NCI-H345 treated with DMSO at 0.1 percent for 48 hours (cell line): ENCODE data around the gene XRRA1.

Experiments used
- DNase-seq: peaks from one replicate; lab custom pipeline; 2025; ENCODE audit not compliant: unreplicated experiment; lab: John Stamatoyannopoulos, UW

The XRRA1 gene

DNA sequence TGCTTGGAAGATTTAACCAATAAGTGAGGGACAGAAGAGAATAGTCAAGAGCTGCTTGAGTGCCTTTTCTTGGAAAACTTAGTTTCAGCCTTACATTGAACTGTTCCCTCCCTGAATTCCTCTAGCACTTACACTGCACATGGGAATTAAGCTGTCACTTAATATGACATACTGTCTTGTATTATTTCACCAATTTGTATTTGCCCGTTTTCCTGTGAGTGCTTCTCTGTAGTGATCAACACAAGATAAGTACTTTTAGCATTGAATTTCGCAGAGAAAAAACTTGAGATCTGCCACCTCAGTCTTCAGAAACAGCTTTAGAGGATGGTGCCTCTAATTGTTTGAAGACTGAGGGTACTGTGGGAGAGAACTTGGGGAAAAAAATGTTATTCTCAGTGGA is 3.9 kb upstream of the XRRA1 start:
- DNase-seq = no peak

DNA sequence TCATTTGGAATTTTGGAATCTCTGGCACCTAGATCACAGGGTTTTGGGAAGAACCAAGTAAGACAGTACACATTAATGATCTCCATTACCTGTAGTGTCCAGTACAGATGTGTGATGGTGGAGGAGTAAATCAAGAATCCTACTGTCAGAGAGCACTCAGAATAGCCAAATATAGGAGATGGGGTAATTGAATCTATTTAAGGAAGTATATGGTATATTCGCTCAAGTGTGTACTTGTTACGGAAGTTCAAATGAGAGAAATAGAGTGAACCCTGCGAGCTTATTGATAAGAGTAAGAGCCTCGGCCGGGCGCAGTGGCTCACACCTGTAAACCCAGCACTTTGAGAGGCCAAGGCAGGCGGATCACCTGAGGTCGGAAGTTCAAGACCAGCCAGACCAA is 2.3 kb upstream of the XRRA1 start:
- no peak for DNase-seq

DNA sequence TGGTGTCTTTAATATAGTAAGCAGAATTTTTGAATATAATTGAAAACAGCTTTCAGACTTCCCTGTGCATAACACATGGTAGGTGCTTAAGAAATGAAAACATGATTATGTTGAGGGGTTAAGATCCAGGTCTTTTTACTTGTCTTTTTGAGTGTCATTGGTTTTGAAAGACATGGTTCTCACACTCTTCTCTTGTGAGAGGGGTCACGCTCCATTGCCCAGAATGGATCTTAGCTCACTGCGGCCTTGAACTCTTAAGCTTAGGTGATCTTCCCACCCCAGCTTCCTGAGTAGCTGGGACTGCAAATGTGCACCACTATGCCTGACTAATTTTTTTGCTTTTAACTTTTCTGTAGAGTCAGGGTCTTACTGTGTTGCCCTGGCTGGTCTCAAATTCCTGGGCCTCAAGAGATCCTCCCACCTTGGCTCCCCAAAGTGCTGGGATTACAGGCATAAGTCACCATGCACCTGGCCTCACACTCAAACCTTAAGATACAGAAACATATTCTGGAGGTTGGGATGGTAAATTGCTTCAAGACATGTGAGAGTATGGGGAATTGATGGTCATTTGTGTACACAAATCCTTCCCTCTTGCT is 1.6 kb upstream of the XRRA1 start:
- no peak for DNase-seq

DNA sequence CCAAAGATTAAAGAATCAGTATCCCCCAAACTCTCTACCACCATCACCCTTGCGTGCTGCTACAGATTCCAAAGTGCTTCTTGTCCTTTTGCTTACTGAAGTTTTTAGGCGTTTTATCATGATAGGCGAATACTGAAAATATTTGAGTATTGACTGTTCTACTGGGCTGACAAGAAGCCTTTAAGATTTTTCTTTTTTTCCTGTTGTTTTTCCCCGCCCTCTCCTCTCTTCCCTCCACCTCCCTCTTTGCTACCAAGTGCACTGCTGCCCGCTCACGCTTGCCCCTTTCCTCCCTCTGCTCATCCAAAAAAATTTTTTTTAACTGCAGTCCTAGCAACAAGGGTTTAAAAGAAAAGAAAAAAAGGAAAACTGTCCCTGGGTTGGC is 854 bp upstream of the XRRA1 start:
- no peak for DNase-seq

DNA sequence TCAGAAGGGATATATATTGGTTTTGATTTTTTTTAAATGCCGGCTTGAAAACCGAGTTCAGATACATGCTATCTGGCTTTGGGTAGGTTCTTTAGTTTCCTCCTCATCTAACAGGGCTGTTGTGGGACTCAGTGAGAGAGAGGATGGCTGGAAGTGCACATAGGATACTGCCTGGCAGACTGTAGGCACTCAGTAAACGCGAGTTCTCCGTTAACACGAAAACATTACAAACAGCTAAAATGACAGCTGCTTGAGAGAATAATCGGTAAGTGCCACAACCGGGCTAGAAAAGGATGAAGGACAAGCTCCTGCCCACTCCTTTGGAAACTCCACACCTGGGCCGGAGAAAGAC is 369 bp downstream of the XRRA1 start:
- peak; percentile 60 for DNase-seq

DNA sequence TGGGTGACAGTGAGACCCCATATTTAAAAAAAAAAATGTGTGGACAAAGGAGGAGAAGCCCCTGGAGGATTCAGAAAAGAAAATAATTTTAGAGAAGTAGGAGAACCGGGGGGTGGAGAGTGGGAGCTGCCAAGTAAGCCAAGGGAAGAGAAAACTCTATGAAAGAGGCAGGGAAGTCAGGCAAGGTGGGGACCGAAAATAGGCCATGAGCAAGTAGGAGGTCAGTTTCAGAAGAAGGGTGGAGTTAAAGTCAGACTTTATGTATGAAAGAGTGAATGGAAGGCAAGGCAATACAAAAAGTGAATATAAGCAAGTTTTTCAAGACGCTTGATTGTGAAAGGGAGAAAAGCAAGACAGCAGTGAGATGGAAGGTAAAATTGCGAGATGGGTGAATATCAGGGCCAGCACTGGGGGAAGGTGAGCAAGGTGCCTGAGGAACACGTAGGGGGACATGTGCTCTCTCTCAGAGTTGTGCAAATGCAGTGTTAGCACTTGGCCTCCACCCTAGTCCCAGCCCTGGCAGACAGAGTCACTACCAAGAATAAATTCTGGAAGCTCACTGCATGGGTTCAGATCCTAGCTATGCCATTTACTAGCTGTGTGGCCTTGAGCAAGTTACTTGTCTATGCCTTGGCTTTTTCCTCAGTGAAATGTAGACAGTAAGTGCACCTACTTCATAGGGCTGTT is 6.7 kb downstream of the XRRA1 start:
- no peak for DNase-seq

DNA sequence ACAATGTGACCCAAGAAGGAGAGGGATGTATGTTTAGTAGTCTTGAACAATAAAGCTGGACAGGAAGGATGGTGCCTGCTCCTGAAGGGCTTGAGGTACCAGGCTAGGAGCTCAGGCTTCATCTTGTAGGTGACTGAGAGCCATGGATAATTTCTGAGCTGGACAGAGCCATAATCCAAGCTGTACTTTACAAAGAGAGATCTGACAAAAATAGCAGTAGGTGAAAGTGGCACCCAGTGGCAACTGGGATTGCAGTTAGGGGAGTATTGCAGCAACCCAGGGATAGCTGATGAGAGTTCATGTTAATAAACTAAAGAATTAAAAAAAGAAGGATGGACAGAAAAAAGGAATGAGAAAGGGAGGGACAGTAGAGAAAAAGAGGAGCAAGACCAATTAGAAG is 7.4 kb downstream of the XRRA1 start:
- DNase-seq = no peak

DNA sequence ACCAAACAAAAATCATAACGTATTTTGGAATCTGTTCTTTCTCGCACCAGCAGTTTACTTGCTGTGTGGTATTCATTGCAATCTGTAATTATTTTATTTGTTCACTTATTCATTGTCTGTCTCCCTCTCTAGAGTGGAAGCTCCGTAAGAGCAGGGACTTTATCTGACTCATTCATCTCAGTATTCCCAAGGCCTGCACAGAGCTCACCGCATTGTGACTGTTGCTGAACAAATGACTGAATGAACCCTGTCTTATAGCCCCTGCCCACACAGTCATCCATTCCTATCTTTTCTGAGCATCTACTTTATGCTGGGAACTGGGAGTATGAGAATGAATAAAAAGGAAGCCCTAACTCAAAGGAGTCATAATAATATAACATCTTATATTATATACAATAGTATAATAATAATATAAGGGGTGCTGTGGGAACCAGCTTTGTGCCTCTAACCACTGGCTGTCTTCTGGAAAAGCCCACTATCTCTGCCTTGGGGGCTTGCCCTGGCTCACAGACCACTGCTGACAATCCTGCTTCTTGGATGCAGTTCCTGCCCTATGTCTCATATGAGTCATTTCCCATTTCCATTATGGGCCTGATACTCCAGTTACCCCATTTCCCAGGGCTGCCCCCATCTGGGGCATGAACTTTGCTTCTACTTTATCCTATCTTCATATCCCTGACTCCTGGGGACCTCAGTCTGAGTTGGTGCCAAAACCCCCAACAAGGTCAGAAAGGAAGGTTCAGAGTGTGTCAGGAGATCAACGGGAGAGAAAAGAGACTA is 11.0 kb downstream of the XRRA1 start:
- no peak for DNase-seq

DNA sequence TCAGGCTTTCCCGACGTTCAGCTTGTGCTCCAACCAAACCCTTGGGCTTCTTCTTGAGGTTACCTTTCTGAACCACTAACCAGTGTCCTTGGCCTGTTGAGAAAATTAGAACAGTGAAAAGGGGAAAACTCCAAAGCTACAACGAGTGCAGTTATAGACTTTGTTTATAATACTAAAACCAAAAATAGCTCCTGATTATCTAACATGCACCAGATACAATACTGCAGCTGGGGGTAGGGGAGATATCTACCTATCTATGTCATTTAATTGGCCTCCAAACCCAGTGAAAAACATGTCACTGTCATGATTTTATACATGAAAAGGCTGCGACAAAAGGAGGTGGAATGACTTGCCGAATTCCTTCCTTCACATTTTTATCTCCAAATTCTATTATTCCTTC is 11.9 kb downstream of the XRRA1 start:
- no peak for DNase-seq

DNA sequence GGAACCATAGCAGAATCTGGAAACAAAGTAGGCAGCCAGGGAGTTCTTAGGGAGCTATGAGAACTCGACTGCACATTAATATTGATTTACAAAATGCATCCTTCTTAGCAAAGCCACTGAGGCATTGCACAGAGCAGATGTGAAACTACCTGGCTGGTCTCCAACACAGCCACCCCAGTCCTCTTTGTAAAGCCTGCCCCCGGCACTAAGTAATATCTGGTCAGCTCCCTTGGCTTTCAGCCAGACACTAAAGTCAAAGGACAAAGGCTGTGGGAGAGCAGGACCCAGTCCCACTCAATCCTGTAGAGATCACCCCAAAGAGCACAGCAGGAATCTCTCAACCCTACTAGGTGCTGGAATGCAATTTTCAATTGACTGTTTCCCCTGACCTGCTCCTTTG is 12.8 kb downstream of the XRRA1 start:
- no peak for DNase-seq

DNA sequence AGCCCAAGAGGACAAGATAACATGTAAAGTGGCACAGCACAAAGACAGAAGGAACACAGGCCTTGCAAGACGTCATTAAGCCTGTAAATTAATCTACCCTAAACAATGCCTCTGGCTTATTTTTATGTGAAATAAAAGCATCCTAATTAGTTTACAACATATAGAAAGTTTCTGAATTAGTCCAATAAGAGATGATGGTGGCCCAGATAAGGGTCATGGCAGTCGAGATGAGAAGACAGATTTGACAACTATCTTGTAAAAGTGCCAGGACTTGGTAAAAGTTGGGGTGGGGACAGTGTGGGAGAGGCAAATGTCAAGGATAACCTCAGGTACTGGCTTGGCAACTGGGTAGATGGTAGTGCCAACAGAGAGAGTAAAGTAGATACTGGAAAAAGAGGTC is 13.6 kb downstream of the XRRA1 start:
- DNase-seq = no peak

DNA sequence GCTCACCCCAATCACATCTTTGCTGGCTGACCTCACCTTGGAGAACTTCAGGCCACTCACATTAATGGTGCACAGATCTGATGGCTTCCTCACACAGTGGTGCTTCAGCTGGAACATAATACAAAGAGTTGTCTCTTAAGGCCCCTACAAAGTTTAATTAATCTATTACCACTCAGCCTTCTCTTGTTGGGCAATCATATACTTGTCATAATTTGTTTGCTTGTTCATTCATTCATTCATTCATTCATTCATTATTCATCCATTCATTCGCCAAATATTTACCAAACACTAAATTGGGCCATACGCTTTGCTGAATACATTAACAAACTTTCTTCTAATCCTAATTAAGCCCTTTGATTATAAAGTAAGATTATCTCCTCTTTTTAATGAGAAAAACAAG is 15.1 kb downstream of the XRRA1 start:
- no peak for DNase-seq

DNA sequence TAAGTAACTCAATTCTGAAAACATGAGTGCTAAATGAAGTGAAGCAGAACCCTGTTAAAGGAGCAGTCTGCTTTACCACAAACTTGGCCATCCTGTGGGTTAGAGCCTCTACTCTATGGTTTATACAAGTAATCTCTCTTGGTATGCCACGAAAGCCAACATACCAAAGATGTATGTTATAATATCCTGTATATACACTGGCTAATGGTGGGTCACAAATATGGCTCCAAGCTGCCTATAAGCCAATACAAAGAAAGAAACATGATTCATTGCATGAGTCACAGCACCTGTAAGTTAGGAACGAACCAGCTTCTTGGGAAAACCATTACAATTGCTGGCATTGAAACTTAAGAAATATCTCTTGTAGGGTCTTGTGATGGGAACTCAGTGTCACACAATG is 16.1 kb downstream of the XRRA1 start:
- no peak for DNase-seq

DNA sequence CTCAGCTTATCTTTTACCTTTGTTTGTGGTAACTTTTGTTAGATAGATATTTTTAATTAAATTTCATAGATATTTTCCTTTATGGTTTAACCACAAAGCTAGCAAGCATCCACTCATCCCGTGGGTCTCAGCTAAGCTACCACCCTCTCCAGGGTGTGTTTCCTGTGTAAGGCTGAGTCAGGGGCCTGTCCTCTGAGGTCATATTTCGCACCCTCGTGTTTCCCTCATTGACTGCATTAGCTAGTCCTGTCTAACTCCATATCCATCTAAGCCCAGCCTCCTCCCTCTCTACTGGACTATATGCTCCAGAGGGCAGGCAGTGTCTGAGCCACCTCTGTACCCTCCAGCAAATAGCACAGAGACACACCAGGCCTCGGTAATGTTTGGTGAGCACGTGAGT is 16.7 kb downstream of the XRRA1 start:
- no peak for DNase-seq

DNA sequence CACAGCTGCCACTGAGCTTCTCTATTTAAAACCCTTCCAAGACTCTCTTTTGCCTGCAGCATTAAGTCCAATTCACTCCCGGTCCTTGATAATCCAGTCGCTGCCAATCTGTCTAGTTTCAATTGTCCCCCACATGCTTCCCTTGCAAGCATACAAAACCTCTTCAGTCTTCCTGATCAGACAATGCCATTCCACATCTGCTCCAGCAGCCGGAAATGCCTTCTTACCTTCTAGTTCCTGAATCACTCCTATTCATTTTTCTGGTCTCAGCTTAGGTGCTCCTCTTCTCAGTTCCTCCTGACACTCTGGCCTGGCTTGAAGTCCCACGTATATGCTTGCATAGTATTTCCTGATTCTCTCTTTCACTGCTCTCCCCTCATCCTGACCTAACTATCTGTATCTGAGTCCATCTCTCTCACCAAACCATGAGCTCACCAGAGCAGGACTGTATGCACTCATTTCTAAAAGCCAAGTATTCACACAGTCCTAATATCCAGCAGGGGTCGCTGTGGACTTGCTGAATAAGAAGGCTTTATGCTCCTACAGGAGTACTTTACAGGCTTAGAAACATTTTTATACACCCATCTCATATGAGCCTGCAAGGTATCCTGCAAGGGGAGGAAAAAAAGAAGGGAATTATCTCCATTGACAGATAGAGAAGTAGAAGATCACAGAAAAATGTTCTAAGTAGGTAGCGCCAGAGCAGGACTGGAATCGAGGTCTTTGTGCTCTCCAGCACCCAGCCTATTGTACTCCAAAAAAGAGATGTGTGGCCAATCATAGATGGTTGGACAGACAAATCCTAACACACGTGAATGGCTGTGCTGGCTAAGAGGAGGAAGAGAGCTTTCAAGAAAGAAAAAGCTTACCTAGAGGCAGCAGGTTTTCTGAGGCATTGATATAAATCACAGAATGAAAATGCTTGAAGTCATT is 19.2 kb downstream of the XRRA1 start:
- DNase-seq = peak; percentile 81

DNA sequence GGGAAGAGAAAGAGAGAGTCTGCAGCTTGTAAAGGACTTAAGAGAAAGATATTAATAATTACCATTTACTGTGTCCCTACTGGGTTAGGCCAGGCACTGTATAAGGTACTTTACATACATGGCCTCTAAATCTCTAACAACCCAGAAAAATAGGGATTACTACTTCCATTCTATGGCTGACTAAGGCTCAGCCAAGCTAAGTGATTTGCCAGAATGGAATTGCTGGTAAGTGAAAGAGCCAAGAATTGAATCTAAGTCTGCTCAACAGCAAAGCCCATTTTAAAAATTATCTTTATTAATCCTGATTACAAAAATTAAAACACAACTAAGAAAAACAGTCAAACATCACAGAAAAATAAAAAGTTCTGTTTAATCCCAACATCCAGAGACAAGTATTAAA is 21.4 kb downstream of the XRRA1 start:
- DNase-seq = no peak

DNA sequence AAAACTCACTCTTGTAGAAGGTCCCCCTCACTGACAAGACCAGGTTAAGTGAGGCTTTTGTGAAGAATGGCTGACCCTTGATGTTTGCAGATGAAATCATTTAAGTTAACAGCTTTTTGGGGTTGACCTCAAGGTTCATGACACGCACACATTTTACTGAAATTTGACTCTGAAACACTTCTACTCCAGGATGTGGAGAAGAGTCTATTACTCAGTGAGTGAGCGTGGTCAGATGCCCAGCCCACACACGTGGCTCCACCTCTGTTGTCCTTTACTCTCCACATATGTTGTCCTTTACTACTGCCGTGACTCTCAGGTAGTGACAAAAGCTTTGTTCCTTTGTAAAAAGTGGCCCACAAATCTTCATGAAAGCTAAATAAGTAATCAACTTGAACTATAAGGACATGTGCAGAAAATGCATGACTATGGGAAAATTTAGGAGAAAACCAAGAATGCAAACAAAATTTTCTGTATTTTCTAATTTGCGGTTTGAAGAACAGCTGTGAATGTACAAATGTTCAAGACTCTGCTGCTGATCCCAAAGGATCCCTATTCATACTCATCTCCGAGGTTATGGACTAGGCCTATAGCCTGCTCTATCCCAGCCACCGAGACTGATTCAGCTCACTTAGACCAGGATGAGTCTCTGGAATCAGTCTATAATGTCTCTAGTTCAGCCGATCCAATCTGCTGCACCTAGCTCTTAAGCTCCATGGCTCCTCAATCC is 22.4 kb downstream of the XRRA1 start:
- no peak for DNase-seq

DNA sequence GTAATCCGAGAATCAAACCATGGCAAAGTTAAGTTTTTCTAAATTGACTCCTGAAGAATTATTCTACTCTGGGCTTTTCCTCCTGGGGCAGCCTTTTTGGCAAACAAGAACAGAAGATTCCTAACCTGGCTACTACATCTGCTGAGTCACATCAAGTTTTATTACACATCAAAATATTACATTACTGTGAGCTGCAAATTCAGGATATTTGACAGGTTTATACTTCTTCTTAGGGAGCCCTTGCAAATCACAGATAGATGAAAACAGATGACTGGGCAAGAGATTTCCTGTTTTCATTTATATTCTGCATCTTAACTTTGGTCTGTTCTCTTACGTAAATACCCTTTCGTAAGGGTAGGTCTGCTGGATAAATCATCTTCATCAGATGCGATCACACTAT is 23.6 kb downstream of the XRRA1 start:
- DNase-seq = no peak

DNA sequence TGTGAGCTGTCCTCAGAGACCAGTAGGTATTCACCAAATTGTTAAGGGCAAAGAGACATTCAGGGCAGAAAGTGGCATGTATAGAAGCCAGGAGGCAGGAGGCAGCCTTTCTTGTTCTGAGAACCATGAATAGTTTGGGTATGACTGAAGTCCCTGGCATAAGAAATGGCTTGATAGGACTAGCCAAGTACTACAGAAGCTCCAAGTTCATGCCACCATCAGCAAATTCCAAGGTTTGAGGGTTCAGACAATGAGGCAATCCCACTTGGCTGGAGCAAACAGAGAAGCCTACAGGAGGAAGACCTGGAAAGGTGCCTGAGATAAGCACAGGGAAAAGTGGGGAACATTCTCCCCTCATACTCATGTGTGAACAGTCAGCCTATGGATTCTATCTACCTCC is 25.8 kb downstream of the XRRA1 start:
- no peak for DNase-seq

DNA sequence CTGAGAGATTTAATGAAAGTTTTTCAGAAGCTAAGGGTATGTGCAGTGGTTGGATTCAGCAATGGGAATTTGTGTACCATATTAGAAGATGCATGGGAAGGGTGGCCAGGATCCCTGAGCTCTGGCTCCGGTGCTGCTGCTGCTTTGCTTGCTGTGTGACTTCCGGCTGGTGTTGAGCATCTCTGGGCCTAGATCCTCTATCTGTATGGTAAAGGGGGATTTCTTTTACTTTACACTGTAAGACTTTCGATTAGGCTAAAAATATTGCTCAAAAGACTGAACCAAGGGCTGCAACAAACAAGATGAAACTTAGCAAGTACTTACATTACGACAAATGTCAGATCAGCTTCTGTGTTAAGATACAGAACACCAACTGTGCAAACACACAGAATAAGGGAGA is 39.1 kb downstream of the XRRA1 start:
- no peak for DNase-seq

DNA sequence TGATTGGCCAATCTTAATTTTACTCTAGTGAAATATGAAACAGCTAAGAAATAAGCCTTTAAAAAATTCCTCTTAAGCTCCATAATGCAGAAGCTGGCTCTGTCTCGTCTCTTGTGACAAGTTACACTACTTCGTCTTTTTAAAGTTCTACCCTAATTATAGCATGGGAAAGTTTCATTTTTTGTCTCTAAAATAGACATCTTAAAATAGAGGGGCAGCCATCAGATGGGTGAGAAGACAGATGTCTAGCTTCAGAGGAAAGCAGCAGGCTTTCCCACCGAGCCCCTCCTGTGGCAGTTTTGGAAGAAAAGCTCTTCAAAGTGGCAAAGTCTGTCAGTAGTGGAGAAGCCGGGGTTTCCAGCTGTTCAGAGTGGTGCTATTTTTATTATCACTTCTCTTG is 39.5 kb downstream of the XRRA1 start:
- DNase-seq = no peak
